ENCODE results near the gene KCNQ1.

The KCNQ1 gene

DNA sequence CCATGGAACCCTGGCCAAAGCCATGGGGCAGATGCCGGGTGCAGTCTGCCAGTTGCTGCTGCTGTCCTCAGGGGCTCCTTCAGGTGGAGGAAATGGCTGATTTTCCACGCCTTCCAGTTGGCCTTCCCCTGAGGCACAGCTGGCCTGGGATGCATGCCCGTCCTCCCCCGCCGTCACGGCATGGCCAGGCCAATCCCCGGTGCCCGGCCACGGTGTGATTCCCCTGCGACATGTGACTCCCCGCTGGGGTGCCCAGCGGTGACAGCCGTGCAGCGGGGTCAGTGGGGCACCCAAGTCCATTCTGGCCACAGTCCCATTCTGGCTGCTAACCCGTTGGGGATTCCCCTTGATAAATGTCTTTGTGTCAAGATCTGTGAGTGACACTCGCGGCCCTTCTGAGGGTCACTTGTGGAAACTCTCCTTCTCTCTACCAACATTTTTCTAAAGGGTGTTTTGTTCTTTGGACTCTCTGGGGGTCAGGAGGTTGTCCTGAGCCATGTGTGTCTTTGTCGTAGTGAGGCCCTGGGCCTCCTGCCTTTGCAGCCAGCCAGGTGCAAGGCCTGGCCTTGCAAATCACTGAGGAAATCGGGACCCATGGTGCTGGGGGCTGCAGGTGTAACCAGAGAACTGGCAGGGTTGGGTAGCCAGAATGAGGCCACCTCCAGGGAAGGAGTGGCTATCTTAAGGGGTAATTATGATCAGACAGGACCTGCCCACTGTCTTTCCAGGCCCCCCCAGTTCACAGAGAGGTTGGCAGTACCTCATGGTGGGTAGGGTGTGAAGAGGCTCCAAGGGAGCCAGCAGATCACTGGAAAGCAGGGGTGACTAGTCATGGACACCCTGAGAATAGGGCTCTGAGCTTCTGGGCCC lies 217.9 kb downstream of the KCNQ1 start:
- H3K27me3 ChIP-seq (ENCODE audit: control insufficient read depth, insufficient read depth, low read length), result no peaks in the 10 kb centered on the region
- H3K27ac ChIP-seq (ENCODE audit: low read depth, low read length), result no peak overlapping the region
- peaks cover 5% of the 10 kb centered on the region for H3K4me1 ChIP-seq (ENCODE audit: control insufficient read depth, insufficient read depth, low read length)
- no peak overlapping the region for H3K4me3 ChIP-seq (ENCODE audit: low read length)
- no peaks in the 10 kb centered on the region for H3K36me3 ChIP-seq (ENCODE audit: control insufficient read depth, insufficient read depth, low read length)
- H3K9ac ChIP-seq (ENCODE audit: low read length), result no peak overlapping the region

GRCh38 chr11:2663506-2663905 lies 218.7 kb downstream of the KCNQ1 start:
- peaks cover 5% of the 10 kb centered on the region for H3K4me1 ChIP-seq (ENCODE audit: control insufficient read depth, insufficient read depth, low read length)
- no peaks in the 10 kb centered on the region for H3K27me3 ChIP-seq (ENCODE audit: control insufficient read depth, insufficient read depth, low read length)
- H3K4me3 ChIP-seq (ENCODE audit: low read length), result no peak overlapping the region
- no peaks in the 10 kb centered on the region for H3K36me3 ChIP-seq (ENCODE audit: control insufficient read depth, insufficient read depth, low read length)
- no peak overlapping the region for H3K9ac ChIP-seq (ENCODE audit: low read length)
- no peak overlapping the region for H3K27ac ChIP-seq (ENCODE audit: low read depth, low read length)

DNA sequence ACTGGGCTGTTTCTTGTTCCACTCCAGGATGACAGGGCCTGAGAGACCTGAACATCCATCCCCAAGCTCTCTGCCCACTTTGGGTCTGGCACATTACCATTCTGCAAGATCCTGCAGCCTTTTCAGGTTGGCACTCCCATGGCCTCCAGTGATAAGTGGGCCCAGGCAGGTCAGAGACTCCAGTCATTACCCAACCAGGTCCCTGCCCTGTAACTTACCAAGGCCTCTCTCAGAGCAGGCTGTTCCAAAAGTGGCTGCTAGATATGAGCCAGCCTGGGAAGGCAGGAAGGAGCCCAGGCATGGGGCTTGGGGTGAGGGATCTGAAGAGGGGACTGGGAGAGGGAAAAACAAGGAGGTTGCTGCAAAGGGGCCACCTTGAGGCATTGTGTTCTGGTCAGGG lies 219.1 kb downstream of the KCNQ1 start:
- Histone ChIP-seq H3K27ac (ENCODE audit: low read depth, low read length) (no peak overlapping the region), H3K4me1 (ENCODE audit: control insufficient read depth, insufficient read depth, low read length) (peaks cover 5% of the 10 kb centered on the region), H3K9ac (ENCODE audit: low read length) (no peak overlapping the region), H3K4me3 (ENCODE audit: low read length) (no peak overlapping the region), H3K36me3 (ENCODE audit: control insufficient read depth, insufficient read depth, low read length) (no peaks in the 10 kb centered on the region), H3K27me3 (ENCODE audit: control insufficient read depth, insufficient read depth, low read length) (no peaks in the 10 kb centered on the region)

GRCh38 chr11:2664376-2664775 lies 219.6 kb downstream of the KCNQ1 start:
- Histone ChIP-seq H3K36me3 (ENCODE audit: control insufficient read depth, insufficient read depth, low read length) (no peaks in the 10 kb centered on the region), H3K4me1 (ENCODE audit: control insufficient read depth, insufficient read depth, low read length) (peaks cover 5% of the 10 kb centered on the region)

DNA sequence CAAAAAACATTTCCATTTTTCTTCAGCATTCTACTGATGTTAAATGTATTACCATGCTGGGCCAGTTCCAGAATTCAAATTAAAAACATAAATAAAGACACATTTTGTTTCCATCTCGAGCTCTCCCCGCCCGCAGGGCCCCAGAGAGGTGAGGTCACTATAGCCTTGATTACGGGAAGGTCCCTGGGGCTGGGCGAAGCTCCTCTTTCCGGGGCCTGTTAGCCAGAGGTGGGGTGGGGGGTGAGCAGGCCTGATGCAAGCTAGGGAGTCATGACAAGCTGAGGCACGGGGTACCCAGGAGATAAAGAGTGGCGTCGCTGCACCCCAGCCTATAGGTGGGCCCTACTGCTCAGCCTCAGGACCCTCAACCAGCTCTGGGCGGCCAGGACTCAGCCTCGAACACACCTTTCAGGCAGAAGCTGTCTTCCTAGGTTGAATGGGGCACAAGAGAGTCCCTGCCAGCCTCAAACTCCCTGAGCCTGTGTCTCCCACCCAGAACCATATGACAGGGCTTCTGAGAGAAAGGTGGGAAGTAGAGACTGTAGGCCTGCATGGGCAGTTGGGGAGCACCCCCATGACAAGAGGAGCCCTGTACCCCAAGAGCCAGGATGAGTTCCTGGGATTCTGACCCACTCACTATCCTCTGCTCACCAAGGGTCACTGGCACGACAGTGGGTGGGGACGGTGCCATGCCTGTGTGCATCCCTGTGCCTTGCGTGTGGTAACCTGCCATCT lies 220.2 kb downstream of the KCNQ1 start:
- Histone ChIP-seq H3K27me3 (ENCODE audit: control insufficient read depth, insufficient read depth, low read length) (no peaks in the 10 kb centered on the region), H3K4me1 (ENCODE audit: control insufficient read depth, insufficient read depth, low read length) (peaks cover 5% of the 10 kb centered on the region), H3K4me3 (ENCODE audit: low read length) (no peak overlapping the region), H3K9ac (ENCODE audit: low read length) (no peak overlapping the region), H3K27ac (ENCODE audit: low read depth, low read length) (no peak overlapping the region), H3K36me3 (ENCODE audit: control insufficient read depth, insufficient read depth, low read length) (no peaks in the 10 kb centered on the region)

More at GRCh38 chr11:2664376-2664775, 219.6 kb downstream of the KCNQ1 start:
- H3K4me3 ChIP-seq (ENCODE audit: low read length), result no peak overlapping the region
- no peak overlapping the region for H3K9ac ChIP-seq (ENCODE audit: low read length)
- no peak overlapping the region for H3K27ac ChIP-seq (ENCODE audit: low read depth, low read length)
- no peaks in the 10 kb centered on the region for H3K27me3 ChIP-seq (ENCODE audit: control insufficient read depth, insufficient read depth, low read length)

DNA sequence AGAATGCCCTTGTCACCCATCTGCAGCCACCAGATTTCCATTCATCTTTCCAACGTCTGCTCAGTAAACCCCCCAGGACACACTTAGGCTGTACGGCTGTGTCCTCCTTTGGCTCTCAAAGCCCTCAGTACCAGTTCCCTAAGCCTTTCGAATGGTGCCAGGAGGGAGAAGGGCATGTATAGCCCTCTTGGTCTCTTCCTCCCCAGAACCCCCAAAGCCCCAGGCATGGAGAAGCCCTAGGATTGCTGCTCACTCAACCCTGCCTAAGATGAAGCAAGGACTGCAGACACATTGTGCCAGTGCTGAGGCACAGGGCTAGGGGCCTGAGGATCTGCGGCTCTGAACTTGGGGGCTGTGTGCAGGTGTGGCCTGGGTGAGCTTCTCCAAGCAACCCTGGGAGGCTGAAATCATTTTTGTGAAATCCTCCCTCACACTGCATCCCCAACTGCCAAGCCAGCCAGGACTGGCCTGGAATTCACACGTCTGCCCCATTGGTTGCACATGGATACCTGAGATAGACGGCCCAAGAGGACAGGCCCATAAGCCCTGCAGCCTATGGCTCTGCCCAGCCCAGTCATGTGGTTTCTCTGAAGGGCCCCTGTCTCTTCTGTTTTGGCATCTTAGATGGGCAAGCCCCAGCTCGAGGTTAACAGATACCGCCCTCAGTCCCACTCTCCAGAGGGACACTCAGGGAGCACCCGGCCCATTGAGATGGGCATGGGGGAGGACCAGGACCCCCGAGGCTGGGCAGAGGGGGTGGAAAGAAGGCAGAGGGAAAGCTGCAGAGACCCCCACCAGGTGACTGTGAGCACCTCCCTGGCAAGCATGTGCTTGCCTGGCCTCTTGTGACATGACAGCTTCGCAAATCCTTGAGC lies 221.0 kb downstream of the KCNQ1 start:
- Histone ChIP-seq H3K27ac (ENCODE audit: low read depth, low read length) (no peak overlapping the region), H3K4me3 (ENCODE audit: low read length) (no peak overlapping the region), H3K9ac (ENCODE audit: low read length) (no peak overlapping the region), H3K4me1 (ENCODE audit: control insufficient read depth, insufficient read depth, low read length) (peaks cover 5% of the 10 kb centered on the region), H3K27me3 (ENCODE audit: control insufficient read depth, insufficient read depth, low read length) (no peaks in the 10 kb centered on the region), H3K36me3 (ENCODE audit: control insufficient read depth, insufficient read depth, low read length) (no peaks in the 10 kb centered on the region)

GRCh38 chr11:2666401-2666741 lies 221.6 kb downstream of the KCNQ1 start:
- peaks cover 5% of the 10 kb centered on the region for H3K4me1 ChIP-seq (ENCODE audit: control insufficient read depth, insufficient read depth, low read length)
- H3K36me3 ChIP-seq (ENCODE audit: control insufficient read depth, insufficient read depth, low read length), result no peaks in the 10 kb centered on the region
- H3K9ac ChIP-seq (ENCODE audit: low read length), result no peak overlapping the region
- H3K4me3 ChIP-seq (ENCODE audit: low read length), result no peak overlapping the region
- no peaks in the 10 kb centered on the region for H3K27me3 ChIP-seq (ENCODE audit: control insufficient read depth, insufficient read depth, low read length)
- H3K27ac ChIP-seq (ENCODE audit: low read depth, low read length), result no peak overlapping the region

GRCh38 chr11:2666828-2667570 lies 222.2 kb downstream of the KCNQ1 start:
- Histone ChIP-seq H3K4me3 (ENCODE audit: low read length) (no peak overlapping the region), H3K27me3 (ENCODE audit: control insufficient read depth, insufficient read depth, low read length) (no peaks in the 10 kb centered on the region), H3K4me1 (ENCODE audit: control insufficient read depth, insufficient read depth, low read length) (peaks cover 5% of the 10 kb centered on the region), H3K27ac (ENCODE audit: low read depth, low read length) (no peak overlapping the region), H3K9ac (ENCODE audit: low read length) (no peak overlapping the region), H3K36me3 (ENCODE audit: control insufficient read depth, insufficient read depth, low read length) (no peaks in the 10 kb centered on the region)

- Histone ChIP-seq H3K9ac (ENCODE audit: low read length) (no peak overlapping the region), H3K4me3 (ENCODE audit: low read length) (no peak overlapping the region), H3K27ac (ENCODE audit: low read depth, low read length) (no peak overlapping the region), H3K4me1 (ENCODE audit: control insufficient read depth, insufficient read depth, low read length) (peaks cover 5% of the 10 kb centered on the region), H3K36me3 (ENCODE audit: control insufficient read depth, insufficient read depth, low read length) (no peaks in the 10 kb centered on the region), H3K27me3 (ENCODE audit: control insufficient read depth, insufficient read depth, low read length) (no peaks in the 10 kb centered on the region)
These were observed 223.1 kb downstream of the KCNQ1 start for GRCh38 chr11:2667940-2668339.

DNA sequence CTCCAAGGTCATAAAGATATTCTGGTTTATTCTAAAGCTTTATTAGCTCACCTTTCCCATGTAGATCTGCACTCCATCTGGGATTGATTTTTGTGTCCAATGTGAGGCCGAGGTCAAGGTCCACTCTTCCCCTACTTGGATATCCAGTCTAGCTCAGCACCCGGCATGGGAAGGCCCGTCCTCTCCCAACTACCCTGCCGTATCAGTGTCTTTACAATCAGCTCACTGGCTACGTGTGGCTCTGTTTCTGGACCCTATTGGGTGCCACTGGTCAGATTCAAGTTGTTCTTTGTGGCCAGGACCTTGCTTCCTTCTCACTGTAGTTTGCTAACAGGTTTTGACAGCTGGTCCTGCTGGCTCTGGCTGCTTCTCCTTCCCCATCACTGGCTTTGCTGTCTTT lies 224.1 kb downstream of the KCNQ1 start:
- Histone ChIP-seq H3K4me1 (ENCODE audit: control insufficient read depth, insufficient read depth, low read length) (peaks cover 6% of the 10 kb centered on the region), H3K9ac (ENCODE audit: low read length) (no peak overlapping the region), H3K27me3 (ENCODE audit: control insufficient read depth, insufficient read depth, low read length) (no peaks in the 10 kb centered on the region), H3K36me3 (ENCODE audit: control insufficient read depth, insufficient read depth, low read length) (no peaks in the 10 kb centered on the region), H3K27ac (ENCODE audit: low read depth, low read length) (no peak overlapping the region), H3K4me3 (ENCODE audit: low read length) (no peak overlapping the region)

GRCh38 chr11:2669634-2670469 lies 225.0 kb downstream of the KCNQ1 start:
- Histone ChIP-seq H3K9ac (ENCODE audit: low read length) (no peak overlapping the region), H3K27me3 (ENCODE audit: control insufficient read depth, insufficient read depth, low read length) (no peaks in the 10 kb centered on the region), H3K36me3 (ENCODE audit: control insufficient read depth, insufficient read depth, low read length) (no peaks in the 10 kb centered on the region), H3K4me1 (ENCODE audit: control insufficient read depth, insufficient read depth, low read length) (peaks cover 13% of the 10 kb centered on the region), H3K4me3 (ENCODE audit: low read length) (no peak overlapping the region), H3K27ac (ENCODE audit: low read depth, low read length) (no peak overlapping the region)
